ENCODE data around the gene ARHGEF3.

GRCh38 chr3:56837196-56837955 lies 35.6 kb upstream of the ARHGEF3 start:
- TF ChIP-seq CTCF (IDR thresholded peaks at IDR 0.05) (no peak), POLR2A (IDR thresholded peaks at IDR 0.05) (no peak)

Measured in uterus (tissue), 2 donors.